ENCODE results near the gene RBP2. TPM values are rescaled to one million over a fixed set of nuclear protein-coding genes. Genes with fewer than 3 reads are reported as not detected.

RBP2 gene
- total and polyA plus RNA-seq, 10 of the 15 experiments (the other 5 are each of a cell fraction or from before 2014, with no cell fraction given): not detected

DNA sequence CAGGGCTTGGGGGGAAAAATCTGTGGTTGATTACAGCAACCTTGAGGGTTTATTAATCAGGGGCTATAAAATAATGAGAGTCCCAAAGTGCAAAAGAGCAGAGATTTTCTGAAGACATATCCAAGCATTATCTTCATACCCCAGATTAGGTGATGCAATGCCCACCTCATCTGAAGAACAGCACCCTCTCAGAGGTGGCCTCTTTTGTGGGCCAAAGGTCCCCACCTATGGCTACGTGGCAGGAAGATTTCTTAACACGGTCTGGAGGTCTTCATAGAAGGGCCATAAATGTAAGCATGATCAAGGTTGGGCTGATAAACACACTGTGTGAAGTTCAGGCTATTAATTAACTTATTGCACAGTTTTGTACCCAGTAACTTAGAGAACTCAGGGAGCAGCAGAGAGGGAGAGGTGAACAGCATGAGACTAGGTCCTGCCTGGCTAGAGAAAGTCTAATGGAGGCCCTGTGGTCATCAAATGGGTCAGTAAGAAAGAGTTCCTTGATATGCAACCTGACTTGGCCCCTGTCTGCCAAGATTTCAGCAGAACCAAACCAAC lies 29.6 kb upstream of the RBP2 start:
- no peaks in the 10 kb centered on the region for H3K79me2 ChIP-seq (ENCODE audit: control insufficient read depth, insufficient read depth, low read length)
- no peak overlapping the region for H3K4me3 ChIP-seq
- SMC1A ChIA-PET (ENCODE audit: uncharacterized antibody, unreplicated experiment): no interaction called here
- no peak overlapping the region for H3K4me2 ChIP-seq (ENCODE audit: control insufficient read depth, insufficient read depth)
- FAIRE-seq (no peak), ATAC-seq (no peak), DNase-seq (ENCODE audit: low read depth, low spot score) (no peak)
- no peaks in the 10 kb centered on the region for H3K9me3 ChIP-seq (replicated peaks; ENCODE audit: control insufficient read depth, insufficient read depth, low read length)
- no peak overlapping the region for H3K27ac ChIP-seq (ENCODE audit: control insufficient read depth, insufficient read depth)
- no TSS peak for BruUV-seq (replicated peaks)
- H3K36me3 ChIP-seq (ENCODE audit: control insufficient read depth in 2 of 2, insufficient read depth in 2 of 2, low read length in 1 of 2): no peaks in the 10 kb centered on the region
- H4K20me1 ChIP-seq (ENCODE audit: control insufficient read depth, insufficient read depth): no peaks in the 10 kb centered on the region
- CTCF ChIA-PET: no interaction called here
- no peak overlapping the region for H3K9ac ChIP-seq (ENCODE audit: control insufficient read depth, insufficient read depth, low read length)
- no peak overlapping the region for H2AFZ ChIP-seq (ENCODE audit: control insufficient read depth, low read depth, low read length)
- RAD21 ChIA-PET (ENCODE audit: unreplicated experiment): no interaction called here
- H3K4me1 ChIP-seq (ENCODE audit: control insufficient read depth, insufficient read depth, low read length): no peaks in the 10 kb centered on the region
- no peaks in the 10 kb centered on the region for H3K27me3 ChIP-seq (replicated peaks in 1 of 2; ENCODE audit: control insufficient read depth in 2 of 2, insufficient read depth in 2 of 2, low read length in 1 of 2)
- intact Hi-C loops (cut with micrococcal nuclease; ENCODE audit: unreplicated experiment): no loop called here
- POLR2A ChIA-PET: no interaction called here
- in situ Hi-C loops (cut with MboI): no loop called here
- WGBS (ENCODE audit: insufficient coverage, insufficient replicate concordance, low lambda C conversion rate, missing lambda C conversion rate): 0% methylated on average over 2 of the region's 2 CpGs
- TF ChIP-seq NFYB (IDR thresholded peaks at IDR 0.05; ENCODE audit: insufficient read depth, low read depth, low read length): no peak
- no peak for TF ChIP-seq HDGF (IDR thresholded peaks at IDR 0.05)
- no peak for TF ChIP-seq SUZ12 (IDR thresholded peaks at IDR 0.05; ENCODE audit: unreplicated experiment)
- TF ChIP-seq, protein P1, sequence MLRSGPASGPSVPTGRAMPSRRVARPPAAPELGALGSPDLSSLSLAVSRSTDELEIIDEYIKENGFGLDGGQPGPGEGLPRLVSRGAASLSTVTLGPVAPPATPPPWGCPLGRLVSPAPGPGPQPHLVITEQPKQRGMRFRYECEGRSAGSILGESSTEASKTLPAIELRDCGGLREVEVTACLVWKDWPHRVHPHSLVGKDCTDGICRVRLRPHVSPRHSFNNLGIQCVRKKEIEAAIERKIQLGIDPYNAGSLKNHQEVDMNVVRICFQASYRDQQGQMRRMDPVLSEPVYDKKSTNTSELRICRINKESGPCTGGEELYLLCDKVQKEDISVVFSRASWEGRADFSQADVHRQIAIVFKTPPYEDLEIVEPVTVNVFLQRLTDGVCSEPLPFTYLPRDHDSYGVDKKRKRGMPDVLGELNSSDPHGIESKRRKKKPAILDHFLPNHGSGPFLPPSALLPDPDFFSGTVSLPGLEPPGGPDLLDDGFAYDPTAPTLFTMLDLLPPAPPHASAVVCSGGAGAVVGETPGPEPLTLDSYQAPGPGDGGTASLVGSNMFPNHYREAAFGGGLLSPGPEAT (IDR thresholded peaks at IDR 0.05; ENCODE audit: low read depth): no peak
- TF ChIP-seq, protein P2, sequence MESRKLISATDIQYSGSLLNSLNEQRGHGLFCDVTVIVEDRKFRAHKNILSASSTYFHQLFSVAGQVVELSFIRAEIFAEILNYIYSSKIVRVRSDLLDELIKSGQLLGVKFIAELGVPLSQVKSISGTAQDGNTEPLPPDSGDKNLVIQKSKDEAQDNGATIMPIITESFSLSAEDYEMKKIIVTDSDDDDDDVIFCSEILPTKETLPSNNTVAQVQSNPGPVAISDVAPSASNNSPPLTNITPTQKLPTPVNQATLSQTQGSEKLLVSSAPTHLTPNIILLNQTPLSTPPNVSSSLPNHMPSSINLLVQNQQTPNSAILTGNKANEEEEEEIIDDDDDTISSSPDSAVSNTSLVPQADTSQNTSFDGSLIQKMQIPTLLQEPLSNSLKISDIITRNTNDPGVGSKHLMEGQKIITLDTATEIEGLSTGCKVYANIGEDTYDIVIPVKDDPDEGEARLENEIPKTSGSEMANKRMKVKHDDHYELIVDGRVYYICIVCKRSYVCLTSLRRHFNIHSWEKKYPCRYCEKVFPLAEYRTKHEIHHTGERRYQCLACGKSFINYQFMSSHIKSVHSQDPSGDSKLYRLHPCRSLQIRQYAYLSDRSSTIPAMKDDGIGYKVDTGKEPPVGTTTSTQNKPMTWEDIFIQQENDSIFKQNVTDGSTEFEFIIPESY (IDR thresholded peaks at IDR 0.05): no peak
- no peak for TF ChIP-seq ZNF274 (IDR thresholded peaks at IDR 0.05; ENCODE audit: insufficient read depth, insufficient read length)
- TF ChIP-seq HDAC2 (IDR thresholded peaks at IDR 0.05): no peak
- no peak for TF ChIP-seq TARDBP (IDR thresholded peaks at IDR 0.05; ENCODE audit: borderline replicate concordance)

Measured in GM12878 (cell line).